ENCODE measurements around the gene NDUFAF3.

NDUFAF3 gene

DNA sequence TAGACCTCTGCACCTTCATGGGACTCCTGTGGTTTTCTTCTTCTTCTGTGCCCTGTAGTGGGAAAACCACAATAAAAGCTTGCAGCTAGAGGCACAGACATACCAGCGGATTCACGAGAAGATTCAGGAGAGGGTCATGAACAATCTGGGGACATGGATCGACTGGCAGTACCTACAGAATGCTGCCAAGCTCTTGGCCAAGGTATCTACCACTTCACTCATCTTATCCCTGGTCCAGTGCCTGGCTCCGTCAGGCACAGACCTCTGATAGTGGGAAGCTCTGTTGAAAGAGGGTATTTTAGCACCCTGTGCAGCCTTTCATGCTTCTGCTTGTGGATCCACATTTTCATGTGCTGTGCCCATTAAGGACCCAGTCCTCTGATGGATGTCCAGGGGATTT, 41.6 kb upstream of the NDUFAF3 start:
- Histone ChIP-seq H3K27me3 (ENCODE audit: insufficient read depth, poor library complexity, severe bottlenecking) (no peaks in the 10 kb centered on the region), H3K27ac (replicated peaks) (no peak overlapping the region), H3K4me3 (replicated peaks; ENCODE audit: insufficient read depth, low read length) (no peak overlapping the region)
- no peak for DNase-seq (ENCODE audit: low read depth in 1 of 2, low spot score in 1 of 2)
- TF ChIP-seq REST (IDR thresholded peaks at IDR 0.05; ENCODE audit: insufficient replicate concordance, low read depth) (no peak), POLR2AphosphoS5 (IDR thresholded peaks at IDR 0.05; ENCODE audit: low read depth) (no peak)
- TF ChIP-seq, protein P1, sequence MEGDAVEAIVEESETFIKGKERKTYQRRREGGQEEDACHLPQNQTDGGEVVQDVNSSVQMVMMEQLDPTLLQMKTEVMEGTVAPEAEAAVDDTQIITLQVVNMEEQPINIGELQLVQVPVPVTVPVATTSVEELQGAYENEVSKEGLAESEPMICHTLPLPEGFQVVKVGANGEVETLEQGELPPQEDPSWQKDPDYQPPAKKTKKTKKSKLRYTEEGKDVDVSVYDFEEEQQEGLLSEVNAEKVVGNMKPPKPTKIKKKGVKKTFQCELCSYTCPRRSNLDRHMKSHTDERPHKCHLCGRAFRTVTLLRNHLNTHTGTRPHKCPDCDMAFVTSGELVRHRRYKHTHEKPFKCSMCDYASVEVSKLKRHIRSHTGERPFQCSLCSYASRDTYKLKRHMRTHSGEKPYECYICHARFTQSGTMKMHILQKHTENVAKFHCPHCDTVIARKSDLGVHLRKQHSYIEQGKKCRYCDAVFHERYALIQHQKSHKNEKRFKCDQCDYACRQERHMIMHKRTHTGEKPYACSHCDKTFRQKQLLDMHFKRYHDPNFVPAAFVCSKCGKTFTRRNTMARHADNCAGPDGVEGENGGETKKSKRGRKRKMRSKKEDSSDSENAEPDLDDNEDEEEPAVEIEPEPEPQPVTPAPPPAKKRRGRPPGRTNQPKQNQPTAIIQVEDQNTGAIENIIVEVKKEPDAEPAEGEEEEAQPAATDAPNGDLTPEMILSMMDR (IDR thresholded peaks at IDR 0.05; ENCODE audit: insufficient read depth, low read length), result no peak

GRCh38 chr3:48982016-48982415, 39.9 kb upstream of the NDUFAF3 start:
- H3K27ac ChIP-seq (replicated peaks), result no peak overlapping the region
- TF ChIP-seq POLR2AphosphoS5 (IDR thresholded peaks at IDR 0.05; ENCODE audit: low read depth) (no peak), SPI1 (IDR thresholded peaks at IDR 0.05; ENCODE audit: borderline replicate concordance, low read depth) (no peak), GABPA (IDR thresholded peaks at IDR 0.05; ENCODE audit: low read depth) (no peak), REST (IDR thresholded peaks at IDR 0.05; ENCODE audit: insufficient replicate concordance, low read depth) (no peak)
- TF ChIP-seq, protein P1 (IDR thresholded peaks at IDR 0.05; ENCODE audit: insufficient read depth, low read length), result no peak
- H3K27me3 ChIP-seq (ENCODE audit: insufficient read depth, poor library complexity, severe bottlenecking), result no peaks in the 10 kb centered on the region
- DNase-seq (ENCODE audit: low read depth in 1 of 2, low spot score in 1 of 2), result no peak
- no peak overlapping the region for H3K4me3 ChIP-seq (replicated peaks; ENCODE audit: insufficient read depth, low read length)

GRCh38 chr3:48982686-48983085, 39.2 kb upstream of the NDUFAF3 start:
- TF ChIP-seq POLR2AphosphoS5 (IDR thresholded peaks at IDR 0.05; ENCODE audit: low read depth) (no peak), SPI1 (IDR thresholded peaks at IDR 0.05; ENCODE audit: borderline replicate concordance, low read depth) (no peak), REST (IDR thresholded peaks at IDR 0.05; ENCODE audit: insufficient replicate concordance, low read depth) (no peak), GABPA (IDR thresholded peaks at IDR 0.05; ENCODE audit: low read depth) (no peak)
- TF ChIP-seq, protein P1 (IDR thresholded peaks at IDR 0.05; ENCODE audit: insufficient read depth, low read length), result no peak
- no peaks in the 10 kb centered on the region for H3K27me3 ChIP-seq (ENCODE audit: insufficient read depth, poor library complexity, severe bottlenecking)
- DNase-seq (ENCODE audit: low read depth in 1 of 2, low spot score in 1 of 2), result no peak
- no peak overlapping the region for H3K27ac ChIP-seq (replicated peaks)
- no peak overlapping the region for H3K4me3 ChIP-seq (replicated peaks; ENCODE audit: insufficient read depth, low read length)
